ENCODE data around the gene BRD7.

BRD7 gene

DNA sequence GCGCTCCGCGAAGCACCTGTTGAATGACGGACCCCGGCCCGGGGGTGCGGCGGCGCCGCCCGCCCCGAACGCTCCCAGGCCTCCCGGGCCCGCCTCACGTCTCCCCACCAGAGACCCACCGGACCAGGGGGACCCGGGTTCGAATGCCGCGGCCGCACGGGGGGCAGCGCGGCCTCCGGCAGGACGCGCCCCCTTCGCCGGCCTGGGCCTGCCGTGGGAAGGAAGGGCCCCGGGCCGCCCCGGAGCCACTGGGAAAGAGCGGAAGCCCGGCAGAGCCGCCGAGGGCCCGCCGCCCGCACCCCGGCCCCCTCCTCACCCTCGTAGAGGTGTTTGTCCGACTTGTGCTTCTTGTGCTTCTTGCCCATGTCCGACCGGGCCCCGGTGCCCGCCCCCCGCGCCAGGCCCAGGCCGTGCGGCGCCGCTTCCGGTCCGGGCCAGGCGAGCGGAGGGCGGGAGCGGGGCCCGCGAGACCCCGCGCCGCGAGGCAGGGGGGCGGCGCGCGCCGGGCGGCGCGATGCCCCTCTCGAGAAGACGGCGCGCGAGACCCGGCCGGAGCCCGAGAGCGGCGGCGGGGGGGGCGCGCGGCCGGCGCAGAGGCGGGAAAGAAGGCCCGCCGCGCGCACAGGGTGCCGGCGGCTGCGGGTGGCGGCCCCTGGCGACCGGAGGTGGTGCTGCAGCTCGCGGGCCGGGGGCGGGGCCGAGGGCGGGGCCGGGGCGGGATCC, at the start of gene BRD7:
BRD7 (minus strand) TSS at position 579 of the 723 bp plus-strand sequence; CDS start at position 365, 214 bp downstream.
- peak in 44 of 56 donors; percentile 15 to 79 (median 47) for DNase-seq

DNA sequence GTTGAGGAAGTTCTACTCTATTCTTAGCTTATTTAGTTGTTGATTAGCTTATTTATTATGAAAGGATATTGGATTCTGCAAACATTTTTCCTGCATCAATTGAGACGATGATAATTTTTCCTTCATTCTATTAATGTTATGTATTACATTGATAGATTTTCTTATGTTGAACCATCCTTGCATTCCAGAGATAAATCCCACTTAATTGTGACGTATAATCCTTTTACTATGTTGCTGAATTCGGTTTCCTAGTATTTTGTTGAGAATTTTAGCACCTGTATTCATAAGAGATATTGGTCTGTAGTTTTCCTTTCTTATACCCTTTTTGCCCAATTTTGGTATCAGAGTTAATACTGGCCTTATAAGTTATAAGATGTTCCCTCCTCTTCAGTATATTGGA, 47.6 kb upstream of the BRD7 start:
- no peak for DNase-seq

DNA sequence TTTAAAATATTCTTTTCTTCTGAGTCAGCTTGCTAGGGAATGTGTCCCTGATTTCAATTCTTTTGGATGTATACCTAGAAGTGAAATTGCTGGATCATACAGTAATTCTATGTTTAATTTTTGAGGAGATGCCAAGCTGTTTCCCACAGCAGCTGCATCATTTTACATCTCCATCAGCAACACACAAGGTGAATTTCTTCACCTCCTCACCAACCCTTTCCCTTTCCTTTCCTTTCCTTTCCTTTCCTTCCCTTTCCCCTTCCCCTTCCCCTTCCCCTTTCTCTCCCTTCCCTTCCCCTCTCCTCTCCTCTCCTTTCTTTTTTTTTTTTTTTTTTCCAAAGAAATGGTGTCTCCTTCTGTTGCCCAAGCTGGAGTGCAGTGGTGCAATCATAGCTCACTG, 45.4 kb upstream of the BRD7 start:
- no peak for DNase-seq

DNA sequence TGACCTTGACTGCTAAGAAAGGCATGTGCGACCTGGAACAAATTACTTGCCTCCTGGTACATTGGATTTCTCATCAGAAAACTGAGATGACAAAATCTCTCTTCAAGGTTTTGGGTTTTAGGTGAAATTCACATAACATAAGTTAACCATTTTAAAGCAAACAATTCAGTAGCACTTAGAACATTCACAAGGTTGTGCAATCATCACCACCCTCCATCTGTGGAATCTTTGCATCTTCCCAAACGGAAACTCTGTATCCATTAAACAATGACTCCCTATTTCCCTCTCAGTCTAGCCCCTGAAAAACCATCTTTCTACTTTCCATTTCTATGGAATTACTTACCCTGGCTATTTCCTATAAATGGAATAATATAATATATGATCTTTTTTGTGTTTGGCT, 42.2 kb upstream of the BRD7 start:
- DNase-seq, result no peak

DNA sequence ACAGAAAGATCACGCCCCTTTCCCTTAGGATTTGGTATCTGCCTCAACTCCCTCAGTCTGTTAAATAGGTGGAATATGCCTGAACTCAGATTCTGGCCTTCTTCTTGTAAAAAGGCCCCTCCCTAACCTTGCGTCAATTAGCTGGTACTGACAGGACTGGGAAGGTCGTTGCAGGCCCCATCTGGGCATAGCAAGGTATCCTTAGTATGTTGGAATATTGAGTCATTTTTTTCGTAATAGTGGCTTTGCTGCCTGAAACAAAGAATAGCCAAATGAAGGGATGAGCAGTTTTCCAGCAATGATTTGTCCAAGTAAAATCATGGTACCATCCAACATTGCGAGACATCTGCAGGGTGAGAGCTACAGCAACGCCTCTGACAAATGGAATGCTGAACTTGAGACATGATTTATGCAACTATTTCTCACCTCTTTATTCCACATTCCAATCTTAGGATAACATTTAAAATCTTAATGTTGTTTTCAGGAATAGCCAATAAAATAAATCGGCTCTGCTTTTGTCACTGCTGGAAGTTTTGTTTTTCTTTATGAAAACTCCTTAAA, 39.3 kb upstream of the BRD7 start:
- no peak for DNase-seq

DNA sequence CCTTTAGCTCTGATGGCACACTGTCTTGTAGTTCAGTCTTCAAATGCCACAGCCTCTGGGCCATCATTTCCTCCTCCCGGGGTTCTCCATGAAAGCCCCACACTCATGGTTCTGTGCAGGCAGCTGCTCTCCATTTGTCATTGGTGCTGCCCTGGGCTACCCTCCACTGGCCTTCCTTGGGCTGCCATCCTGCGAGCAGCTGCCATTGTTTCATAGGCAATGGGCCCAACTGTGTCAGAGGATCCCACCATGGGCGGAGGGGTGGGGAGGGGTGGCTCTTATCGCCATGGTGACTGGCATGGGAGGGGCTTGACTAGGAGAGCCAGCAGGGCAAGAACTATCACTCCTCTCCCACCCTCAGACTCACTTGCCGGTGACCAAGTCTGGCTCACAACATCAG, 38.6 kb upstream of the BRD7 start:
- DNase-seq, result no peak

DNA sequence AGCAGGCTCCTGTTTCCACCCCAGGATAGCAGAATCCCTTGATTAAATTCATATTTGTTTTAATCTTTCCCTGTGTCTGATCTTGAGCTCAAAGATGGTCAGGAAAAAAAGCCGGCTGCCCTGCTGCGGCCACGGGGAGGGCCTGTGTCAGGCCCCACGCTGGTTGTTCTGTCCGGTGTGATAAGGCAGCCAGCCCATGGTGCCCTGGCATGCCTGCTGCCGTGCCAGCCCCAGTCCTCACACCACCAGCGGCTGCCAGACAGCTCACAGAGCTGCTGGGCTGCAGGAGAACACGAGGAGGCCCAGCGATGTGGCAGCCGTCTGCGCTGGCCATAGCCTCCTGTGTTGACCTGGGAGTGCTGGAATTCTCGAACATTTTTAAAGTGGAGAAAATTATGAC, 34.7 kb upstream of the BRD7 start:
- DNase-seq, result peak in 3 of 56 donors; percentile 7 to 13 (median 11)

DNA sequence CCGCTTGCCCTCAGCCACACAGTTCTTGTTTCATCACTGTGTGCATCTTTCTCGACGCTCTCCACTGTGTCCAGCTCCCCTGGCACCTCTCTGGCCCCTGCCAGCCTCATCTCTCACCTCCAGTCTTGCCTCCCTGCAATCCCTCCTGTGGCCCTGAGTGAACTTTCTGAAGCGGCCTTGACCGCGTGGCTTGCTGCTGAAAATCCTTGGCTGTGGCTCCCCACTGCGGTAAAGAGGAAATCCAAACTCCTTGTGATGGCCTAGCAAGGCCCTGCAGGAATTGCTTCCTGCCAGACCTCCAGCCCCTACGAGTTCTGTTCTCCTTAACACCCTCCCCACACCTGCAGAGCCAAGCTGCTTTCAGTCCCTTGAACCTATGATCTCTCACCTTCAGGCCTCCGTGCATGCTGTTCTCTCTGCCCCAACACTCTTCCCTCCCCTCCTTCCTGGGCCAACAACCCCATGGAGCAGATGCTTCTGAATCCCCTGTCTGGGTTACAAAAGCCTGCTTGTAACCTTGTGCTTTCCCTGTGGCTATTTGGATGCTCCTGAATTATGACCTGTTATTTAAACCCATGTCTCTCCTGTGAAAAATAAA, 33.6 kb upstream of the BRD7 start:
- no peak for DNase-seq

DNA sequence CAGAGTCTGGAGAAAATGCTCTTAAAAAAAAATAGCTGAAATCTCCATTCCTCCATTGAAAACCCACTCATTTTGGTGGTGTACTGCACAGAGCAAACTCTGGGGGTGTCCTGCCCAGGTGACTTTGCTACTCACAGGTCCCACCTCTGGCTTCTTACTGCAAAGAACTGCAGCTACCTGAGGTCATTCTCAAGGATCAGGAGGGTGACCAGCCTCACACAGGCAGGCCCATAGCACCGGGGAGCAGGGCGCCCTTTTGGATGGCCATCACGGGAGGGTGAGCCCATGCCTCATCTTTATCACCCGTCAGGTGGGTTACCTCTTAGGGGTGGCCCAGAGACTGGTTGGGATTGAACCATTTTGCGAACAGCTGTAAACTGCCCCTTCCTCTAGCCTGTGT, 32.6 kb upstream of the BRD7 start:
- no peak for DNase-seq

DNA sequence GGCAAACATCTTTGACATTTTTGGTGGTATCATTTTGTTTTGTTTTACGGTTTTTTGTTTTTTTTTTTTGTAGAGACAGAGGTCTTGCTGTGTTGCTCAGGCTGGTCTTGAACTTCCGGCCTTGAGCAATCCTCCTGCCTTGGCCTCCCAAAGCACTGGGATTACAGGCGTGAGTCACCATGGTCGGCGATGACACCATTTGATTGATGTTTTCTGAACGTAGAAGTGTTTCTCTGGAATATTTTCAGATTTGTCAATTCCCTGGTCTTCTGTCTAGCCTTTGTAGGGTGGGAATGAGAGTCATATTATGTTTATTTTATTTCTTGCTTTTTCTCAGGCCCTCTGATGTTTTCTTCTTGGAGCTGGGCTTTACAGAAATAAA, 32.2 kb upstream of the BRD7 start:
- no peak for DNase-seq

DNA sequence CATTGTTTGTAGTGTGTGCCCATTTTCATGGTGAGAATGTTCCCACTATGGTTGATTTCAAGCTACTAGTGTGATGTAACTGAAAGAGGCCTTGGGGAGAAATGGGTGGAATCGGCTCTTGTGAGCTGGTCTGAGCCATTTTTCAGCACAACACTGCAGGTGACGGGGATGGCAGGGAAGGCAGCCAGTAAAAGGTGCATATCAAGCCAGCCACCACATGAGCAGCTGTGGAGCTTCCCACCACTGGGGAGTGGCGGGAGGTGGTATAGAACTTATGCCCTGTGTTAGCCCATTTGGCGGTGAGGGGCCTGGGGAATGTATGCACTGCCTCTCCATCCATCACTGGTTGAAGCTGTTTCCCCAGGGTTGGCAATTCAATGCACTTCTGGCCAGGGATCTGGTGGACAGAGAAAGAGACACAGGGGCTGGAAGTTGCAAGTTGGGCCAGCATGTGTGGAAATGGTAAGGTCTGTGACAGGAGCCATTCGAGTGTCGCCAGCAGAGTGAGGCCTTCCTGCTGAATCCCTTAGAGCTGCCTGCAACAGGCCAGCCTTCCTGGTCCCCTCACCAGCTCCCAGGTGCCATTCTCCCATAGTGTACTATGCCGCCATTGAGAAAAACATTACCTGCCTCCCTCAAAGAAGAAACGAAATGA, 31.7 kb upstream of the BRD7 start:
- DNase-seq, result no peak

DNA sequence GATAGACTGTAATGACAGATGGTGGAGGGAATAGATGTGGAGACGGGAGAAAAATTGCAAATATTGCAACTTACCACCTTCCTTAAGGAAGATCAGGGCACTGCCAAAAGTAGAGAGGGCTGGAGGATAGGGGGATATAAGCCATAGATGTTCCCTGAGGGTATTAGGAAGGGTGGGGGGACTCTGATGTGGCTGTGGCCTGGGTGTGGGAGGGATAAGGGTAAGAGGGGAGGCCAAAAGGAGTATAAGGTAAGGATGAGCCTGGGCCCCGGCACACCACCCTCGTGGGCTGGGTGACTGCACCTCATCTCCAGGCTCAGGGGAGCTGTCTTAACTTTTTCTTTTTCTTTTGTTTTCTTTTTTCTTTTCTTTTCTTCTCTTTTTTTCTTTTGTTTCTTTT, 30.6 kb upstream of the BRD7 start:
- DNase-seq, result no peak

DNA sequence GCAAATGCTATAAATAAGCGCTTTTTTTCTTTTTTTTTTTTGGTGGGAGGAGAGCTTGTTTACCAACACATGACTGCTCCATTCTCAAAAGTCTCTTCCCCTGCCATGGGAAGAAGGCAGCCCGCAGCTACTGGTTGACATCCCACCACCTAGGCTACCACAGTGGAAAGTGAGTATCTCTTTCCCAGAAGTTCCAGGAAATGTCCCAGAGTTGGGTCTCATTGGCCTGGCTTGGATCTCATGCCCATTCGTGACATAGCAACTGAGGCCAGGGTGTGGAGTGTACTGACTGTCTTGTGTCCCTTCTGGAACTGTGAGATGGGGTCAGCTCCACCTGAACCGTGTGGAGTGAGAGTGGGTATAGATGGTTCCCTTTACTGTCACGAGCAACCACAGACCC, 29.5 kb upstream of the BRD7 start:
- no peak for DNase-seq

DNA sequence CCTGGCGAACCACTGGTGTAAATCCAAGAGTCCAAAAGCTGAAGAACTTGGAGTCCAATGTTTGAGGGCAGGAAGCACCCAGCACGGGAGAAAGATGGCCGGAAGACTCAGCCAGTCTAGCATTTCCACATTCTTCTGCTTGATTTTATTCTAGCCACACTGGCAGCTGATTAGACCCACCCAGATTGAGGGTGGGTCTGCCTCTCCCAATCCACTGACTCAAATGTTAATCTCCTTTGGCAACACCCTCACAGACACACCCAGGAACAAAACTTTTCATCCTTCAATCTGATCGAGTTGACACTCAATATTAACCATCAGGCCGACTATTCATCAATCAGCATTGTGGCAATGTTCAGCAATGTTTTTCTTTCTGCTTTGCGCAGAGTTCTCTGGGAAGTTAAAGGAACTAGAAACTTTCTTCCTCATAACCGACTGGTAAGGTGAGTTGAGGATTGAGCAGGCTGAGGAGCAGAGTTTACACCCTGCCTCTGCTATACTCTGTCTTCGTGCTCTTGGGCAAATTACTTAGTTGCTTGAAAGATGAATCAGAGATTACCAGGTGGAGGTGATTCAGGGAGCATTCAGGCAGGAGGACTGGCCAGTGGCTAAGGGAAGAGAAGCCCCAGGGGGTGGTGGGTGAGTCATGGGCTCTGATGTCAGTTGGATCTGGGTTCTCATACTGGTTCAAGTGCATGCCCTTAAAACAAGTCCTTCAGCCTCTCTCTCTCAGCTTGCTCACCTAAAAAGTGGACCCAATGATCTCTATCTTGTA, 28.2 kb upstream of the BRD7 start:
- no peak for DNase-seq

DNA sequence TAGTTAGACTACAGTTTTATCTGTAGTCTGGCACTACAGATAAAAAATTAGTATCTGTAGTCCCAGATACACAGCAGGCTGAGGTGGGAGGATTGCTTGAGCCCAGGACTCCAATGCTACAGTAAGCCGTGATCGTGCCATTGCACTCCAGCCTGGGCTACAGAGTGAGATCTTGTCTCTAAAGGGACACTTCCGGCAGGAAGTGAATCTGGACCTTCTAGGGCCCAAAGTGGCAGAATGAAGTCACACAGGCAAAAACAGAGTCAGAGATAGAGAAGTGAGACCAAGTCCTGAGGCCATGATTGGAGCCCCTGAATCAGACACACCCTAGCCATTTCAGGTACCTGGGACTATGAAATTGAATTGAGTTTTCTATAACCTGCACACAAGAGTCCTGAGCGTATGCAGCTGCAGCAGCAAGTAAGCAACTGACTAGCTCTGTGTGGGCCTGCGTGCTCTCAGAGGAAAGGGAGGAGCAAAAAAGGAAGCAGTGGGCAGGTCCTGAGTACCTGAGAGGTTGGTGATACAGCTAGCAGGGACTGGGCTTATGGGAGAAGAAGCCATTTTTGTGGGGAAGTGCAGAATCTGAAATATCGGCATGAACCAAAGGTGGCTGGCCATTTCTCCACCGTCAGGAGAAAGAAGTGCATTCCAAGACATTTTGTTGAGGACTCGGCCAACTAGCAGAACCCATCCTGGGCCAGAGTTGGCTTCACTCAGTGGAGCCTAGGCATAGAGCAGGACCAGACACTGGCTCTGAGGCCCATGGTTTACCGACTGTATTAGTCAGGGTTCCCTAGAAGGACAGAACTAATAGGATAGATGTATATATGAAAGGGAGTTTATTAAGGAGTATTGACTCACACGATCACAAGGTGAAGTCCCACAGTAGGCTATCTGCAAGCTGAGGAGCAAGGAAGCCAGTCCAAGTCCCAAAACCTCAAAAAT, 27.2 kb upstream of the BRD7 start:
- no peak for DNase-seq

DNA sequence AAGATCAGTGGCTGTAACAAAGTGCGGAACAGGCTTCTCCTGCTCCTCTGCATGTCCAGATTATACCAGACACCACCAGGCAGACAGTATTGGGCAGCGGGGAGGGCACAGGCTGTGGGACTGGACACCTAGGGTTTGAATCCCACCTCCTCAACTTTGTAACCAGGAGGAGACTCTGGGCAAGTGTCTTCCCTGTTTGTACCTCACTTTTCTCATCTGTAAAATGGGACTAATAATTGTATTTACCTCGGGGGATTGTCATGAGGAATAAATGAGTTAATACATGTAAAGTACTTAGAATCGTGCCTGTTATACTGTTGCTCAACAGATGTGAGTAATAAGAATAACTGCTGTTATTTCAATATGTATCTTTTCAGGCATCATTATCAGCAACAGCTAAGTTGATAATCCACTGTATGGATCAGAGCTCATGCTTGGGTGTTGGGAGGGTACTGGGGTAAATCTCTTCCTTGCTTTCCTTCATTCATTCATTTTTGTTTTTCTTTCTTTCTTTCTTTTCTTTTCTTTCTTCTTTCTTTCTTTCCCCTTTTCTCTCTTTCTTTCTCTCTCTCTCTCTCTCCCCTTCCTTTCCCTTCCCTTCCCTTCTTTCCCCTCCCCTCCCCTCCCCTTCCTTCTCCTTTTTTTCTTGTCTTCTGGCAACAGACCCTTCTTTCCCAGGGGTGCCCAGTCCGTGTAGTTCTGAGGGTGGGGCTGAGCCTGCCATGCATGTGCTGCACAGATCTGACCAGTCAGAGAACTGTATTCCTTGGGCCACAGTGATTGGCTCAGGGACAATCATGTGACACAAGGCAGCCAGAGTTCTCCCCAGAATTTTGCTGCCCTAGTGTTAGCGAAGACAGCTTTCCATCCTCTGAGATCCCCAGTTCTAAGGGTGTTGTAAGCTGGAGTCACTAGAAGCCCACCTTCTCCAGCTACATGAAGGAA, 25.3 kb upstream of the BRD7 start:
- no peak for DNase-seq

DNA sequence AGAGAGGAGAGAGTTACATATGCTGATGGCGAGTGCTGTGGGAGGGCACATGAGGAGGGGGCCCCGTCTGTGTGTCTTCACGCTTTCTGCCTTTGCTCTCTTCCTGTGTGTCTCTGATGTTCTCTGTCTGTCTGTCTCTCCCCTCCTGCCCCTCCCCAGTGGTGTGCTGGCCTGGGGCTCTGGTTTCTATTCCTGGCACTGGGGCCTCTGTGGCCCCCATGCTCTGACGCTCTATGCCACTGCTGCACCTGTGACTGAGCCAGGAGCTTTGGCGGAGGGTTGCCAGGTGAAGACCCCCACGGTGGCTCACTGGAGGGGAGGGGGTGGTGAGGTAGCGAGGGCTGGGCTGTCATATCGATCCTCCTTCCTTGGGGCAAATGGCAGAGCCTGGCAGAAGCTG, 24.6 kb upstream of the BRD7 start:
- no peak for DNase-seq

DNA sequence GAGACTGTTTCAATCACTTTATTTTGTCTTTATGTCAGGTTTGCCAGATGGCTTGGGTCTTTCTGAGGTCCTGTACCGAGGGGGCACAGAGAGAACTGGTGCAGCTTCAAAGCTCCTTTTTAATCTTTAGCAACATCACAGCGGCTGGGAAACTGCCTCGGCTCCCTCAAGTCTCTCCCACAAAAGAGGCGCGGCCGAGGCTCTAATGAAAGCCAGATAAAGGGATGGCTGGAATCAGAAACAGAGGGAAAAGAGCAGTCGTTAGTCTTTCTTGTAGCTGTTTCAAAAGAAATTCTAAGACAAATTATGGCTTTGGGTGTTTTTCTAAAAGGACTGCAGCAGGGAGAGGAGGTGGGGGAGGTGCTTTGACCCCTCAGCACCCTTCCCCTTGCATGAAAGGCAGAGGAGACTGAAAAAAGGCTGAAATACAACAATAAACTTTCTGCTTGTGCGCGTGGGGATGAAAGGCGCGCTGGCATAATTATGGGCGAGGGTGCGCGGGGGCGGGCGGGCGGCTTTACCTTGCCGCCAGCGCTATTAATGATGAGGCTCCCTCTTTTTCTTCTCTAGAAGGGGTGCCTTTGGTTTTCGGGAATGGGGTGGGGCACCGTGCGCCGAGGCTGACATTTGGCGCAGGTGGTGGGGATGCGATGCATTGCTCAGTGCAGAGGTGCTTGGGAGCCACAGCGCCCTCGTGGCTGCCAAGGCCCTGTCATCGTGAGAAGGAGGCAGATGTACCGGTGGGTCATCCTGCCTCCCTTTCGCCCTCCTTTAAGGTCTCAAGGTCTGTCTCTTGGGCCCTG, 22.3 kb upstream of the BRD7 start:
- DNase-seq, result no peak

DNA sequence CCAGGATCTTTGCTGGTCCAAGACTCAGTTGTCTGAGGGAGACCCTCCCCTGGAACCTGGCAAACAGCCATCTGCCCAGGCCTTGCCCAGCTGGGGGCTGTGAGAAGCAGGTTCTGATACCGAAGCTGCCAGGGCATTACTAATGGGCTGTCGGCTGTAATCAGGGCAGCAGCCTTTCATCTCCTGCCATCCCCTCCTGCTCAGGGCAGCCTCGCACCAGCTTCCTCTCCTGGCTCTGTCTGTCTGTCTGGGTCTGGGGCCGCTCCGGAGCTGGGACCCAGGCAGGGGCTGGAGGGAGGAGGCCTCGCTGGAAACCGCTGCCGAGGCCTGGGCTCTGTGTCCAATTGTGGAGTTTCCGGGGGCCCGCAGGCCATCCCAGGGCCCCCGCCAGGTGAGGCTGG, 21.6 kb upstream of the BRD7 start:
- no peak for DNase-seq

Data from amygdala (tissue), 56 donors.